HT1080 (cell line): ENCODE data around the gene DBN1. TPM values are rescaled to one million over a fixed set of nuclear protein-coding genes. Genes with fewer than 3 reads are reported as not detected.

Experiments
- DNase-seq: peaks from one replicate; pipeline ENCODE4 v3.0.0-alpha.2; 2015; ENCODE audit warnings: low read depth
- total RNA-seq: library from RNA; depleted of rRNA; stranded (reverse); fragments of >200 nt; shearing (Covaris generic); gene quantifications from 2 replicates; pipeline ENCODE4 v1.2.3, GENCODE V29; 2014

Gene DBN1
- total RNA-seq, 1 experiment from 2014 or later: 118 TPM

- no peak for DNase-seq
Measured at GRCh38 chr5:177505075-177505474, 31.6 kb upstream of the DBN1 start.

- DNase-seq: no peak
Measured at GRCh38 chr5:177504086-177505056, 30.9 kb upstream of the DBN1 start.

GRCh38 chr5:177503351-177504085 lies 30.1 kb upstream of the DBN1 start:
- no peak for DNase-seq

DNA sequence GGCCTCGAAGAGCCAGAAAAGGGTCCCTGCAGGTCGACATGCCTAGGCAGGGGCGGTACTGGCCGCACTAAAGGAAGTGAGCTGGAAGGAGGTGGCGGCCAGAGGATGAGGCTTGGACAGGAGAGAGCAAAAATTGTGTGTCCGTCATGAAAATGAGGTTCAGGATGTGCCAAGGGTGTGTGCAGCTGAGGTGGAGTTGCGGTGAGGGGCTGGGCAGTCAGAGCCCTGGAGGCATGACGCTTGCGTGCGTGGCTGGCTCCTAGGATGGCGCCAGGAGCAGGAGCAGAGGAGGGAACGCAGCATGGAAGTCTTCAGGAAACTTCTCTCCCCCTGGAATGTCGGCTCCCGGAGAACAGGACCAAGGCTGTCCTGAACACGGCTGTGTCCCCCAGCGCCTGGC lies 29.5 kb upstream of the DBN1 start:
- no peak for DNase-seq

- no peak for DNase-seq
Measured at GRCh38 chr5:177501874-177502678, 28.6 kb upstream of the DBN1 start.

- DNase-seq: peak; percentile 75
Measured at GRCh38 chr5:177500685-177501522, 27.5 kb upstream of the DBN1 start.

- no peak for DNase-seq
Measured at GRCh38 chr5:177499842-177500241, 26.4 kb upstream of the DBN1 start.

GRCh38 chr5:177498013-177498787 lies 24.8 kb upstream of the DBN1 start:
- no peak for DNase-seq

DNA sequence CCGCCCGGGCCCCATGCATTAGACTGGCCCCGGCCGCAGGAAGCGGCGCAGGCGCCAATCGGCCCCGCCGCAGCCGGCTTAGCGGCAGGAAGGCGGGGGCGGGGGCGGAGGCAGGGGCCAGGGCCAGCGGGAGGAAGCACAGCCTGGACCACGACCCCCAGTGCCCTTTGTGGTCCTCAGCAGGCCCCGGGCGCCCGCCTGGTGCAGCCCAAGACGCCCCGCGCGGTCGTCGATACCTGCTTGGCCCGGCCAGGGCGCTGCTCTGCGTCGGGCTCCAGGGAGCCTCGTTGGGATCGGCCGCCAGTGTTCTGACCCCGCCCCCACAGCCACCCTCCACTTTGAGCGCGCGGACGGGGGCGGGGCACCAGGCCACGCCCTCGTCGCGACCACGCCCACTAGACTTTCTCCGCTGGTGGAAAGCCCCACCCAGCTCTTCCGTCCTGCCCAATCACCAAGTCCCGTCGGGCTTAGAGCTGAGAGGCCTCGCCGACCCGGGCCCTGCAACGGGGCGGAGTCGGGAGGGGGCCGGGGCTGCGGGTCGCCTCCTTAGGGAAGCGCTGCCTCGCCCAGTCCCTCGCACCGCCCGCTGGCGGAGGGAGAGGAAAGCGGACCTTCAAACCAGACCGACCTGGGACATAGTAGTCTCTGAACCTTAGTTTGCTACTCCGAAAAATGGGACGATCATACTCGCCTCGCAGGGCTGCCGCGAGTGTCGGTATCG lies 24.0 kb upstream of the DBN1 start, which contains the start of gene PDLIM7:
PDLIM7 (minus strand) TSS at position 313 of the 721 bp plus-strand sequence. CDS start 1,092 bp downstream, outside the sequence.
- peak; percentile 98 for DNase-seq

DNA sequence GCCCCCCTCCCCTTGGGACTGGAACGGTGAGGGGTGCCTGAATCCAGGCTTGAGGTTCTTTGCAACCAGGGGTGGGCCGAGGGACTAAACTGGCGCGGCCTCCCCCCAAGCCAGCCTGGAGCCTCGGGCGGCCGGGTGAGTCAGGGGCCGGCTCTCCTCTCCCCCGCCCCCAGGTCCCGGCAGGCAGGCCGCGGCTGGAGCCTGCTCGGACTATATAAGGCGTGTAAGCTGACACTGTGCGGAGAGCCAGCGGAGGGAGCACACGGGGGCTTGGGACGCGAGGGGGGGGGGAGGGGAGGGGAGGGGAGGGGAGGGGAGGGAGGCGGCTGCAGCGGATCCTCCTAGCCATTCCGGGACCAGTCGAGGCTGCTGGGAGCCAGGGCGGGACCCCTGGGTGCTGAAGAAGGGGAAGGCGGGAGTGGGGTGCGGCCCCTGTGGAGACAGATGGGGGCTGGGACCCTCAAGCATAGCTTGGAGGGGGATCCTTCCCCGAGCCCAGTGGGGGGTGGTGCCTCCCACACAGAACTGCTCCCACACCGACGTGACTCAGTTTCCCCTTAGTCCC lies 23.4 kb upstream of the DBN1 start:
- peak; percentile 91 for DNase-seq

DNA sequence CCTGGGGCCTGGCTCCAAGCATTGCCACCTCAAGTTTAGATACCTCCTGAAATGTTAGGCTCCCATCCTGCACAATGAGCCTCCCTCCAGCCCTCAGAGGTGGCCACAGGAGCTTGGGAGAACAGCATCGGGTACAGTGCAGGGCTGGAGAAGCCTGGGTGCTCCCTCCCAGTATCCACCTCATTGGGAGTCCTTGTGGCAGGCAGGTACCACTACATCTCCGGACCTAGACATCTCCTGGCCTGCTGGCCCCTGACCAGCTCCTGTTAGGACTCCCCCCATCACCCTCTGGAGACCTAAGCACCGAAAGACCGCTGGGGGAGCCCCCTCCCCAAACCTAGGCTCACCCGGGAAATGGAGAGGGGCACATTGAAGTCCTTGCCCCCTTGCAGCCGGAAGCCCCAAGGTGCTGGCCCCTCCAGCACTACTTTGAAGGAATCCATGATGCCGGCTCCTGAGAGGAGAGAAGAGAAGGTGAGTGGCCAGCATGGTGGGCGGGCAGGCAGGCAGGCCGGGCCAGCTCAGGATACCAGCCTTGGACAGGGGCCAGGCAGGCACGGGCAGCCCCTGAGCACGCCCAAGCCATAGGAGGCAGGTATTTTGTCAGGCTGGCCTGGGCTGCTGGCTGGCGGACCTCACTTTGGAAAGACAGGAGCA lies 22.8 kb upstream of the DBN1 start:
- DNase-seq: peak; percentile 63

DNA sequence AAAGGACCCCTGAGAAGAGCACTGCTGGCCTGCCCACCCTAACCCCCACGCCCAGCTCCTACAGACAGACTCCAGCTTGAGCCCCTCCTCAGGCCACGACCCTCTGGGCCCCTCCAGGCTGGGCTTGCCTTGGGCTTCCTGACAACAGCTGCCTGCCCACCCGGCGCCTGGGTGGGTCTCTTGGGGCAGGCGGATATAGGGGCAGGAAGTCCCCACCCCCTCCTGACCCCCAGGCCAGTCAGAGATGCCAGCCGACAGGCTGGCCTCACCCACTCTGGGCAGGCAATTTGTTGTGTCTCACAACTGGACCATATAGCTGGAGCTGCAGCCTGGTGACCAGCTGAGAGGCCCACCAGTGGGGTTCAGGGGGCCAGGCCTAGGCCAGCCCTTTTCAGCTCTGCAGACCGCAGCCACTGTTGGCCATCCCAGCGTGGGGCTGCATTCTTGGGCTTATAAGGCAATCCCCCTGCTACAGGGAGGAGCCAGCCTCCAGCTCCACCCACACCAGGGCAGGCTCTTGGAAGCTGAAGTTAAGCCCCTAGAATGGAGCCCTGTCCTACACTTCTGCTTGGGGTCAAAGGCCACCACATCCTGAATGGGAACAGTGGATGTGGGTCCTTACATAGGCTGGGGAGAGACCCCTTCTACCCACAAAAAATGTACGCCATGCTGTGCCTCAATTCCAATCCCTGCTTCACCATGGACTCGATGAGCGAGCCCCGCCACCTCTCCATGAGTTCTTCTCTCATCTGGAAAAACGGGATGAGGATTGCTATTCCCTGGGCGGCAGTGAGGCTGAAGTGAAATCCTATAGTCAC lies 22.0 kb upstream of the DBN1 start:
- peak; percentile 87 for DNase-seq

DNA sequence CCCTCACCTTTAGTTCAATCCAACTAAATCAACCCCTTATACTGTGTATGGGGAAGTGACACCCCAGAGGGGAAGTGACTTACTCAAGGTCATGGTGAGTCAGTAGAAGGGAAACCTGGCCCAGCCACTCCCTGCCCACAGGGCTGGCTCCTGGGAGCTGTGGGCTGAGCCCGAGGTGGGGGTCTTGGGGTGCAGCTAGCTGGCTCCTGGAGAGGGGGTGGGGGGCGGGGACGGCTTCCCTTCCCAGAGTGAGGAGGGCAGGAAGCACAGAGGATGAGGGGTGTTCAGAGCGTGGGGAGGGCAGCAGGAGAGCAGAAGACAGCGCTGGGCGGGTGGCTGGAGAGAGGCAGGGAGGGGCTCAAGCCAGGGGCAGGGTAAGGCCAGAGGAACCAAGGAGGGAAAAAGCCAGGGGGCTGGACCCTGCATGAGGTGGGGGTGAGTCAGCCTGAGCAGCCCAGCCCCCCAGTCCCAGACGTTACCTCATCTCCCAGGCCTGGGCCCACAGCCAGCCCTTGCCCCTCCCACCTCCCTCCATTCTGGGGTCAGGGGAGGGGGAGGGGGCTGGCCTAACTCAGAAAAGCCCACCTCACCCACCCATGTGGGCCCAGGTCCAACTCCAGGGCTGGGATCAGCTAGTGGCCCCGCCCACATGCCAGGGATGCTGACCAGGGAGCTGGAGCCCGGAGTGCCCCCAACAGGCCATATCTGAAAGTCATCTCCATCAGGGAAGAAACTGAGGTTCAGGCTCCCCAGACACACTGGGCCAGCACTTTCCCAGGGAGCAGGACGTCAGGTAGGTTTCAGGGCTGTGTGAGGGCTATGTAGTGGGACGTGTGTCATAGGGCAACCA lies 21.1 kb upstream of the DBN1 start:
- peak; percentile 98 for DNase-seq

DNA sequence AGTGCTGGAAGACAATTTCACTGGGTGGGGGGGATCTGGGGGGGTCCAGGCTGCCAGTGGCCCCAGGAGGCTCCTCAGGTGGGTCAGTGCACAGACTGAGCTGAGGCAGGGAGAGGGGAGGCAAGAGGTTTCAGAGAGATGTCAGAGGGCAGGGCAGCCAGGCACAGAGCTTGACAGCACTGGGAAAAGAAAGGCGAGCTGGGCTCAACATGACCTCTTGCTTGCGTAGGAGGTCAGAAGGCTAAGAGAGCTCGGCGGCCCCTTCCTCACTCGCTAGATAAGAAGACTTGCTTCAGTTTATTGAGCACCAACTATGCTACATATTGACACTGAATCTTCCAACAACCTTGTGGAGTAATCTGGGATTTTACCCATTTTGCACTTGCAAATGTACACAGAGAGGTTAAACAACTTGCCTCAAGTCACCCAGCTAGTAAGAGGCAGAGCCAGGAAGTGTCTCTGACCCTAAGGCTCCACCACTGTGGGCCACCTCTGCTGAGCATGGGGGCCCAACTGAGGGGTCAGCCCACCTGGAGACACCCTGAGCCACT lies 20.4 kb upstream of the DBN1 start:
- DNase-seq: no peak

DNA sequence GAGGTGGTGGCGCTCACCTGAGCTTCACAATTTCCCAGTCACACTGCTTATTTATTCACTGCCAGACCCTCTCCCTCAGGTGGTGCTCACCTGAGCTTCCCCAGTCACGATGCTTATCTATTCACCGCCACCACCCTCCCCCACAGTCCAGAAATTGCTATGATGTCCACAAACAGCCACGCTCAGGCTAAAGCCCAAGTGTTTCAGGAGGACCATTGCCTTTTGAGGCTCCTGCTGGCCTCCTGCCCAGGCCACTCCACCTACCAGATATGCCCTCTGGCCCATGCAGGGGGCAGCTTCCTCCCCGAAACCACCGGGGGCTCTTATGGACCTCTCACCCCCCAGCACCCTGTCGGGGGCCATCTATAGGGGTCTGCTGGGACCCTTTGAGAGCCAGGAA lies 19.4 kb upstream of the DBN1 start:
- DNase-seq: no peak
